DLD1 (cell line): ENCODE measurements around the gene SPINK1.
"Not testable (repeated sequence)": the region's sequence is repeated elsewhere in the genome, so short reads cannot be mapped to it uniquely, and the experiment has no call there.

ENCODE experiments used
- in situ Hi-C: cut with HindIII; loops from 2 replicates; pipeline ENCODE4 v1.10.0; 2017; ENCODE audit warnings: low sequenced_read_pairs

Gene SPINK1

GRCh38 chr5:147831465-147831864 is at the start of gene SPINK1:
Gene SPINK1 (minus strand): TSS chr5:147831671. CDS start chr5:147831577, 94 bp downstream.
- in situ Hi-C loops, result no loop called here

GRCh38 chr5:147880487-147880886 is 49.0 kb upstream of the SPINK1 start:
- in situ Hi-C loops, result loop anchor here (5.0 kb wide), 1 partner anchor 52 kb away; no protein-coding TSS in a partner anchor

GRCh38 chr5:147879784-147880183 is 48.3 kb upstream of the SPINK1 start:
- in situ Hi-C loops, result loop anchor here (5.0 kb wide), 1 partner anchor 53 kb away; no protein-coding TSS in a partner anchor

- in situ Hi-C loops, result no loop called here
These were observed 46.7 kb upstream of the SPINK1 start, which contains the start of gene SCGB3A2 for GRCh38 chr5:147878066-147878759. Gene SCGB3A2 (plus strand): TSS chr5:147878711. CDS start chr5:147878804, 93 bp downstream.

- in situ Hi-C loops, result no loop called here
These were observed 45.2 kb upstream of the SPINK1 start for GRCh38 chr5:147876626-147877025.

- in situ Hi-C loops, result no loop called here
These were observed 44.7 kb upstream of the SPINK1 start for GRCh38 chr5:147876141-147876540.

- in situ Hi-C loops, result no loop called here
These were observed 43.5 kb upstream of the SPINK1 start for GRCh38 chr5:147874910-147875367.

- in situ Hi-C loops, result not testable (repeated sequence)
These were observed 42.8 kb upstream of the SPINK1 start for GRCh38 chr5:147874118-147874875.

GRCh38 chr5:147872744-147873435 is 41.4 kb upstream of the SPINK1 start:
- in situ Hi-C loops, result not testable (repeated sequence)

GRCh38 chr5:147871980-147872549 is 40.6 kb upstream of the SPINK1 start:
- in situ Hi-C loops, result not testable (repeated sequence)

GRCh38 chr5:147869892-147870291 is 38.4 kb upstream of the SPINK1 start:
- in situ Hi-C loops, result not testable (repeated sequence)

- in situ Hi-C loops, result no loop called here
These were observed 37.6 kb upstream of the SPINK1 start for GRCh38 chr5:147869112-147869511.

- in situ Hi-C loops, result no loop called here
These were observed 32.1 kb upstream of the SPINK1 start for GRCh38 chr5:147863454-147864158.

- in situ Hi-C loops, result no loop called here
These were observed 29.2 kb upstream of the SPINK1 start for GRCh38 chr5:147860641-147861025.

GRCh38 chr5:147859962-147860640 is 28.6 kb upstream of the SPINK1 start:
- in situ Hi-C loops, result loop anchor here (10.0 kb wide), 1 partner anchor 75 kb away; no protein-coding TSS in a partner anchor

- in situ Hi-C loops, result loop anchor here (10.0 kb wide), 1 partner anchor 76 kb away; no protein-coding TSS in a partner anchor
These were observed 27.1 kb upstream of the SPINK1 start for GRCh38 chr5:147858565-147858964.

GRCh38 chr5:147857302-147858129 is 26.0 kb upstream of the SPINK1 start:
- in situ Hi-C loops, result loop anchor here (10.0 kb wide), 1 partner anchor 77 kb away; no protein-coding TSS in a partner anchor

- in situ Hi-C loops, result loop anchor here (10.0 kb wide), 1 partner anchor 78 kb away; no protein-coding TSS in a partner anchor
These were observed 25.3 kb upstream of the SPINK1 start for GRCh38 chr5:147856801-147857200.

GRCh38 chr5:147855774-147856069 is 24.3 kb upstream of the SPINK1 start:
- in situ Hi-C loops, result loop anchor here (10.0 kb wide), 1 partner anchor 79 kb away; no protein-coding TSS in a partner anchor
